Measurements from ENCODE around the gene NPTXR. TPM values are rescaled to one million over a fixed set of nuclear protein-coding genes. Genes with fewer than 3 reads are reported as not detected.

NPTXR gene
- total and polyA plus RNA-seq, 8 donors: 4.5 to 13.3 (median 9.2) TPM

DNA sequence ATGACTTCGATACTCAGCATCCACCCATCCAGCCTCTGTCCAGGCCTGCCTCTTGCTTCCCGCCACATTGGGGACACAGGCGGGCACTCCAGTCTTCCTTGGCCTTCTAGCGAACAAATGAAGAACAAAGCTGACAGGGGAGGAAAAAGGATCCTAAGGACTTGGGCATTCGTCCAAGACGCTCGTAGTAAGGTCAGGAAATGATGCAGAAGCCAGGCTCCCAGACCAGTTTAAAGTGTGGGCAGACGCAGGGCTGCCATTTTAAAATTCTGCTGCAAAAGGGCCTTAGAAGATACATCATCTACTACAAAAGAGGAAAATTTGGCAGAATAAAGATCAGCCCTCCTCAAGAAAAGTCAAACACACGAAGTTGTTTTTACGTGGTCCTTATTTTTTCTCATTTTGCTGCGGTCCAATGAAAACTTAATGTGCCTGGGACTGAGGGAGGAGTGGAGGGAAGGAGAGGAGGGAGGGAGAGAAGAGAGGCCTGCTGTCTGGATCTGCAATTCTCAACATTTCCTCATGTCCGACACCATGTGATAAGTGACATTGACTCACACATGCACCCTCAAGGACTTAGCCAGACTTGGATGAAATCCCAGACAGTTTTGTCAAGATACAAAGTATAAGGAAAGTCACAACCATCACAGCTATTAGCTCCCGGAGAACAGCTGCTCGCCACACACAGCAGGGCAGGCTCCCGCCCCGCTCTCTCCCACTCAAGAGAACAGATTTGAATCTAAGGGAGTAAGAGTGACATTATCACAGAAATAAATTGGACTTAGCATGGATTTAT is 55.6 kb downstream of the NPTXR start:
- Histone ChIP-seq H3K27me3 (no peaks in the 10 kb centered on the region), H3K9me3 (no peaks in the 10 kb centered on the region), H3K4me3 (no peak overlapping the region), H3K36me3 (peaks cover 0 to 11% of the 10 kb centered on the region in 2 donors), H3K27ac (peak overlapping the region; percentile 54 to 57), H3K4me1 (peaks cover 5 to 19% of the 10 kb centered on the region in 2 donors)
- ATAC-seq (peak; percentile 92), DNase-seq (peak in 2 of 4 donors; percentile 84 to 94)
- TF ChIP-seq, protein P1, sequence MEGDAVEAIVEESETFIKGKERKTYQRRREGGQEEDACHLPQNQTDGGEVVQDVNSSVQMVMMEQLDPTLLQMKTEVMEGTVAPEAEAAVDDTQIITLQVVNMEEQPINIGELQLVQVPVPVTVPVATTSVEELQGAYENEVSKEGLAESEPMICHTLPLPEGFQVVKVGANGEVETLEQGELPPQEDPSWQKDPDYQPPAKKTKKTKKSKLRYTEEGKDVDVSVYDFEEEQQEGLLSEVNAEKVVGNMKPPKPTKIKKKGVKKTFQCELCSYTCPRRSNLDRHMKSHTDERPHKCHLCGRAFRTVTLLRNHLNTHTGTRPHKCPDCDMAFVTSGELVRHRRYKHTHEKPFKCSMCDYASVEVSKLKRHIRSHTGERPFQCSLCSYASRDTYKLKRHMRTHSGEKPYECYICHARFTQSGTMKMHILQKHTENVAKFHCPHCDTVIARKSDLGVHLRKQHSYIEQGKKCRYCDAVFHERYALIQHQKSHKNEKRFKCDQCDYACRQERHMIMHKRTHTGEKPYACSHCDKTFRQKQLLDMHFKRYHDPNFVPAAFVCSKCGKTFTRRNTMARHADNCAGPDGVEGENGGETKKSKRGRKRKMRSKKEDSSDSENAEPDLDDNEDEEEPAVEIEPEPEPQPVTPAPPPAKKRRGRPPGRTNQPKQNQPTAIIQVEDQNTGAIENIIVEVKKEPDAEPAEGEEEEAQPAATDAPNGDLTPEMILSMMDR (IDR thresholded peaks at IDR 0.05): no peak
- intact Hi-C loops (cut with DNase I): no loop called here

DNA sequence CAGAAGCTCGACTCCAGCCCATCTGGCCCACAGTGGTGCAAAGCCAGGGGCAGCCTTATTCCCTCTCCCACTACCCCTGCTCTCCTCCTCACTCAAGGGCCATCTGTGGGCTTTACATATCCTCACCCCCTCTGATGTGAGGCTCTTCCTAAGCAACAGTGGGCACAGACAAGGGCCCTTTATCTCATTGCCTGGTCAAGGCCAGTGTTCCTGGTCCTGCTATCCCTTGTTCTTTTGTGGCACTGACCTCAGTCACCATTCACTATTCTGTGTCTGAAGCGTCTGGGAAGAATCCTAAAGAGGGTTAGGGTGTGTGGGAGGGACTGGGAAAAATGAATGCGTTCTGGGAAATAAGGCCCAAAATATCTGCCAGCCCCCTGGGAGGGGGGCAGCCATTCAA is 57.2 kb downstream of the NPTXR start:
- no peak overlapping the region for H3K27ac ChIP-seq

DNA sequence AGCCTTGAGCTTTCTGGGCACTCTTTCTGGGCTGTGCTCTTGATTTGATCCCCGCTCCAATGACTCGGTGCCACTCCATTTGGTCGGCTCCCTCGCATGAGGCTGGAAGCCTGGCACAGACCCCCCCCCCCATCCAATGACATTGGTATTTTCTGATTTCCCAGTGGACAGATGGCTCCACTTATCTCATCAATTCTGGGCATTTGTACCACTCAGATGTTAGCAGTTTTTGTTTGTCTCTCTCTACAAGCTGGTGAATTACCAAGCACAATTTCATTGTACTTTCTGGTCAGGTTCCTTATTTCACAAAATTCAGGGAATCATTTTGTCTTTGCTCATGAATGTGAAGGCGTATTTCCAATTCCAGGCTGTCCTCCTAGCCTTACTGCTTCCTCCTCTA is 59.0 kb downstream of the NPTXR start:
- Histone ChIP-seq H3K36me3 (peaks cover 0 to 19% of the 10 kb centered on the region in 2 donors), H3K27me3 (no peaks in the 10 kb centered on the region), H3K4me1 (peaks cover 3 to 25% of the 10 kb centered on the region in 2 donors)

More for the DNA sequence above, 57.2 kb downstream of the NPTXR start:
- no peak for ATAC-seq
- intact Hi-C loops (cut with DNase I): no loop called here
- peak in 1 of 4 donors; percentile 2 for DNase-seq
- Histone ChIP-seq H3K36me3 (peaks cover 0 to 11% of the 10 kb centered on the region in 2 donors), H3K27me3 (no peaks in the 10 kb centered on the region), H3K4me1 (peaks cover 3 to 25% of the 10 kb centered on the region in 2 donors), H3K4me3 (no peak overlapping the region), H3K9me3 (no peaks in the 10 kb centered on the region)
- TF ChIP-seq, protein P1 (IDR thresholded peaks at IDR 0.05): no peak

DNA sequence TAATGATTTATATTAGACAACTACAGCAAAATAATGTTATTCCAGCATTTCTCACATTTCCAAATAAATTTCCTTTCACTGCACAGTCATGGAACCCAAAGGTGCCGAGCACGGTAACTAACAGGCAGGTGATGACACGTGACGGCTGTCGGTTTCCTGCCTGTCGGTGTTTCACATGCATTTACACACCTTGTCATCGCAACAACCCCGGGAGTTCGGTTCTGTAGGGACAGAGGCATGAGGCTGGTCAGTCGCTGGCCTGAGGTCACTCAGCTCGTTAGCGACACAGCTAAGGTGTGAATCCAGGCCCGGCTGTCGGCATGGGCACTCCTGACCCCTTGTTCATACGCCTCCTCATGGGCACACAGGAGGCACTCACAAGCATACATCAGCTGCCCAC is 59.8 kb downstream of the NPTXR start:
- TF ChIP-seq, protein P1 (IDR thresholded peaks at IDR 0.05): no peak
- ATAC-seq (no peak), DNase-seq (no peak)
- Histone ChIP-seq H3K36me3 (peaks cover 0 to 26% of the 10 kb centered on the region in 2 donors), H3K4me1 (peaks cover 3 to 23% of the 10 kb centered on the region in 2 donors), H3K9me3 (no peaks in the 10 kb centered on the region), H3K27me3 (no peaks in the 10 kb centered on the region), H3K4me3 (no peak overlapping the region), H3K27ac (no peak overlapping the region)
- intact Hi-C loops (cut with DNase I): no loop called here

More for the DNA sequence above, 59.0 kb downstream of the NPTXR start:
- no peaks in the 10 kb centered on the region for H3K9me3 ChIP-seq
- TF ChIP-seq, protein P1 (IDR thresholded peaks at IDR 0.05): no peak
- intact Hi-C loops (cut with DNase I): no loop called here
- no peak for DNase-seq
- ATAC-seq: no peak
- no peak overlapping the region for H3K4me3 ChIP-seq
- no peak overlapping the region for H3K27ac ChIP-seq

DNA sequence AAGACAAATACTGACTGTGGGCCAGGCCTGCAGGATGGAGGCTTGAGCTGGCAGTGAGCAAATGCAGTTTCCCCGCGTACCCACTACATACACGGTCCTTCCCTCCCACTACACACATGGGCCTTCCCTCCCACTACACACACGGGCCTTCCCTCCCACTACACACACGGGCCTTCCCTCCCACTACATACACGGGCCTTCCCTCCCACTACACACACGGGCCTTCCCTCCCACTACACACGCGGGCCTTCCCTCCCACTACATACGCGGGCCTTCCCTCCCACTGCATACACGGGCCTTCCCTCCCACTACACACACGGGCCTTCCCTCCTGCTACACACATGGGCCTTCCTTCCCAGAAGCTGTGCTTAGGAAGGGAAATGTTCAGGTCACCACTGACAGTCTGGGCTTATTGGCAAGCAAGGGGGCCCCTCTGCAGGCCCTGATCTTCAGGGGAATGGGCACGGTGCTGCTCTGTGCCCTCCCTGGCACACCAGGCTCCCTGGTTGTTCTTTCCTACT is 60.7 kb downstream of the NPTXR start:
- intact Hi-C loops (cut with DNase I): no loop called here
- TF ChIP-seq, protein P1 (IDR thresholded peaks at IDR 0.05): no peak
- no peak for ATAC-seq
- peaks cover 0 to 34% of the 10 kb centered on the region in 2 donors for H3K36me3 ChIP-seq
- DNase-seq: no peak
- no peak overlapping the region for H3K27ac ChIP-seq
- no peaks in the 10 kb centered on the region for H3K27me3 ChIP-seq
- H3K9me3 ChIP-seq: no peaks in the 10 kb centered on the region
- peaks cover 3 to 14% of the 10 kb centered on the region in 2 donors for H3K4me1 ChIP-seq
- H3K4me3 ChIP-seq: no peak overlapping the region

Measured in left lung (tissue), 10 donors.